Gastrocnemius medialis (tissue), 4 donors: Measurements from ENCODE around the gene PTGDR. TPM values are rescaled to one million over a fixed set of nuclear protein-coding genes. Genes with fewer than 3 reads are reported as not detected.

Experiments used
- ATAC-seq, 2 donors: fragments of 150-250 bp; one replicate each; pipeline ENCODE4 v1.9.1; 2016
- DNase-seq, 2 donors: peaks; one replicate each; pipeline ENCODE4 v3.0.0-alpha.2; 2019
- H3K27ac ChIP-seq, 4 donors: fragments of 200-600 bp; sonication (generic); 1 replicate in 1 of 4; 2 replicates in 3 of 4; pipeline ENCODE4 v1.5.1; 2016 to 2018; ENCODE audit warnings: mild to moderate bottlenecking in 2 of 4, moderate library complexity in 1 of 4
- H3K27me3 ChIP-seq, 3 donors: fragments of 200-600 bp; sonication (generic) in 2 of 3; 1 replicate in 1 of 3; 2 replicates in 2 of 3; pipeline versions ENCODE4 v1.5.1 to v1.6.0; 2016 to 2019; ENCODE audit warnings: mild to moderate bottlenecking in 1 of 3, moderate library complexity in 1 of 3
- H3K36me3 ChIP-seq, 2 donors: fragments of 200-600 bp; sonication (generic) in 1 of 2; one replicate each; pipeline ENCODE4 v1.5.1; 2017 to 2018
- H3K4me1 ChIP-seq, 2 donors: fragments of 200-600 bp; sonication (generic) in 1 of 2; one replicate each; pipeline ENCODE4 v1.5.1; 2016 to 2017; ENCODE audit warnings: mild to moderate bottlenecking in 2 of 2
- H3K4me3 ChIP-seq, 4 donors: fragments of 200-600 bp; sonication (generic) in 3 of 4; 1 replicate in 1 of 4; 2 replicates in 3 of 4; pipeline ENCODE4 v1.5.1; 2016 to 2019; ENCODE audit warnings: mild to moderate bottlenecking in 2 of 4
- H3K9me3 ChIP-seq, 3 donors: fragments of 200-600 bp; sonication (generic) in 2 of 3; 1 replicate in 1 of 3; 2 replicates in 2 of 3; pipeline ENCODE4 v1.5.1; 2016 to 2019
- POLR2A ChIP-seq, 2 donors: fragments of 450-650 bp; IDR thresholded peaks; one replicate each; pipeline ENCODE4 v1.6.1; 2017; ENCODE audit warnings: antibody characterized with exemption in 2 of 2, mild to moderate bottlenecking in 2 of 2, moderate library complexity in 2 of 2
- in situ Hi-C, 4 donors: fragments of 200-750 bp; cut with MboI; loops; one replicate each; pipeline versions ENCODE4 v1.15.0 to v1.8.0; 2017; ENCODE audit warnings: low sequenced_read_pairs in 4 of 4
- intact Hi-C: fragments of 100-400 bp; cut with DNase I; formaldehyde crosslinking; loops from one replicate; pipeline ENCODE4 v1.15.1; 2023; ENCODE audit warnings: low total_unique reads
- total RNA-seq, 4 donors: library from RNA; depleted of rRNA; stranded (reverse); fragments of >200 nt; gene quantifications; one replicate each; pipeline versions ENCODE4 v1.1.0 to v1.2.3, GENCODE V29; 2016
- TF ChIP-seq, protein P1 (sequence below), 5 experiments: fragments of 450-650 bp in 3 of 5; fragments of 200-600 bp in 2 of 5; sonication (generic) in 2 of 5; IDR thresholded peaks in 4 of 5; conservative IDR thresholded peaks in 1 of 5; 1 replicate in 4 of 5; 2 replicates in 1 of 5; pipeline ENCODE4 v1.5.1; 2016 to 2019; ENCODE audit warnings: antibody characterized with exemption in 5 of 5, mild to moderate bottlenecking in 3 of 5, moderate library complexity in 3 of 5

Gene PTGDR
- total RNA-seq, 4 donors from 2014 or later = 0.25 to 0.84 TPM; not detected in 2

DNA sequence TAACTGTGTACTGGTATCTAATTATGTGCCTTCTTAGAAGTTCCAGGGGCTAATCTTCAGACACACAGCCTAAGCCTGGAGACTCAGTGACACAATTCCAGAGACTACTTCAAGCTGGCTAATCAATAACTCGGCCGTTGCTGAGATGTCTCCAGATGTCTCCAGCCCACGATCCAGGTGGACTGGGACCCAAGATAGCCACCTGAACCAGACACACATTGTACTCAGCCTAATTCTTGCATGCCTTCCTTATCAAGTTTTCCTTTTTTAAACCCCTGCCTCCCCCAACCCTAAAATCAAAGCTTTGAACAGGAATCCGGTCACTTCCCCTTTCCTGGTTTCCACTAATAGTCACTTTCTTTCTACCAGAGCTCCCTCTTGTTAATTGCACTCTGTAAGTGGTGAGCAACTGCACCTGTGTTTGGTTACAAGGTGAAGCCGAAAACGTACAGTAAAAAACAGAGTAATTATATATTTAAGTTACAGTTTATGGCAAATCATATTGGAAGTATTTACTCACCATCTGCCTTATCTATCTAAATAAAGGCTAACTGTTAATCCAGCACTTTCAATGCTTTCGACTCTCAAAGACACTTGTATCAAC lies 39.8 kb upstream of the PTGDR start:
- ATAC-seq (no peak), DNase-seq (no peak)
- H3K9me3 ChIP-seq = no peaks in the 10 kb centered on the region
- TF ChIP-seq POLR2A (IDR thresholded peaks at IDR 0.05) = no peak
- TF ChIP-seq, protein P1, sequence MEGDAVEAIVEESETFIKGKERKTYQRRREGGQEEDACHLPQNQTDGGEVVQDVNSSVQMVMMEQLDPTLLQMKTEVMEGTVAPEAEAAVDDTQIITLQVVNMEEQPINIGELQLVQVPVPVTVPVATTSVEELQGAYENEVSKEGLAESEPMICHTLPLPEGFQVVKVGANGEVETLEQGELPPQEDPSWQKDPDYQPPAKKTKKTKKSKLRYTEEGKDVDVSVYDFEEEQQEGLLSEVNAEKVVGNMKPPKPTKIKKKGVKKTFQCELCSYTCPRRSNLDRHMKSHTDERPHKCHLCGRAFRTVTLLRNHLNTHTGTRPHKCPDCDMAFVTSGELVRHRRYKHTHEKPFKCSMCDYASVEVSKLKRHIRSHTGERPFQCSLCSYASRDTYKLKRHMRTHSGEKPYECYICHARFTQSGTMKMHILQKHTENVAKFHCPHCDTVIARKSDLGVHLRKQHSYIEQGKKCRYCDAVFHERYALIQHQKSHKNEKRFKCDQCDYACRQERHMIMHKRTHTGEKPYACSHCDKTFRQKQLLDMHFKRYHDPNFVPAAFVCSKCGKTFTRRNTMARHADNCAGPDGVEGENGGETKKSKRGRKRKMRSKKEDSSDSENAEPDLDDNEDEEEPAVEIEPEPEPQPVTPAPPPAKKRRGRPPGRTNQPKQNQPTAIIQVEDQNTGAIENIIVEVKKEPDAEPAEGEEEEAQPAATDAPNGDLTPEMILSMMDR (IDR thresholded peaks at IDR 0.05 in 4 of 5, conservative IDR thresholded peaks at IDR 0.05 in 1 of 5) = no peak
- H3K27me3 ChIP-seq = no peaks in the 10 kb centered on the region
- in situ Hi-C loops (no loop called here), intact Hi-C loops (no loop called here)
- H3K4me3 ChIP-seq = no peak overlapping the region
- no peaks in the 10 kb centered on the region for H3K36me3 ChIP-seq
- H3K4me1 ChIP-seq = no peaks in the 10 kb centered on the region
- H3K27ac ChIP-seq = no peak overlapping the region

DNA sequence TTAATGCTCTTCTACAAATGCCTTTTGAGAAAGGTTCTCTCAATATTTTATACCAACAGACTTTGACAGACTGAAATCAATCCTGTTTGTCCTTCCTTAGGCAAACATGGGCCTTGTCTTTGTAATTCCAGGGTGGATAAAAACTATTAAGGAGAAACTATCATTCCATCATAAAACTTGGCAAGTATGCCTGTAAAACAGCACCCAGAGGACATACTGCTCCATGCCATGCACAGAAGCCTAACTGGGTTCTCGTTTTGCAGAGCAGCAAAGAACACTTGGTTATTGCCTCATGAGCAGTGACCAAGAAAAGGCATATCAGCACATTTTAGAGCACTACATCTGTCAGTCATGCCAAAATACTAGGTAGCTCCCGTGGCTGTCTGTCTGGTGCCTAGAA lies 33.8 kb upstream of the PTGDR start:
- H3K27ac ChIP-seq = no peak overlapping the region
- H3K27me3 ChIP-seq = no peaks in the 10 kb centered on the region
- H3K36me3 ChIP-seq = no peaks in the 10 kb centered on the region
- H3K4me1 ChIP-seq = no peaks in the 10 kb centered on the region
- ATAC-seq = no peak
- in situ Hi-C loops = no loop called here
- no peak overlapping the region for H3K4me3 ChIP-seq
- H3K9me3 ChIP-seq = no peaks in the 10 kb centered on the region
- TF ChIP-seq, protein P1 (IDR thresholded peaks at IDR 0.05 in 4 of 5, conservative IDR thresholded peaks at IDR 0.05 in 1 of 5) = no peak
- TF ChIP-seq POLR2A (IDR thresholded peaks at IDR 0.05) = no peak
- intact Hi-C loops = no loop called here
- no peak for DNase-seq

DNA sequence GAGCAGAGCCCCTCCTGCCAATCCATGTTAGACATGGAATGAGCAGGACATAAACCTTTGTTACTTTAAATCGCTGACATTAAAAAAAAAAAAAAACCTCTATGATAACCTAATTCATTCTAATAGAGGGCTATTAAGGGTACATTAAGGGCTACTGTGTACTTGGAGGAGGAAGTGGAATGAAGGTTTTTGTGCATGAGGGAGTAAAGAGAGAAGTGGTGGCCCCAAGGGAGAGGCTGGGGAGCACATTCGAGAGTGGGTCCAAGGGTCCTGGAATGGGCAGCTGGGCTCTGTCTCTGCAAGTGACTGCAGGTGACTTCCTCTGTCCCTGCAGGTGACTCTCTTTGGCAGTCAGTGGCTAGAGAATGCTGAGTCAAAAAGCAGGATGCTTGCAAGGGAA lies 32.1 kb upstream of the PTGDR start:
- in situ Hi-C loops = no loop called here

DNA sequence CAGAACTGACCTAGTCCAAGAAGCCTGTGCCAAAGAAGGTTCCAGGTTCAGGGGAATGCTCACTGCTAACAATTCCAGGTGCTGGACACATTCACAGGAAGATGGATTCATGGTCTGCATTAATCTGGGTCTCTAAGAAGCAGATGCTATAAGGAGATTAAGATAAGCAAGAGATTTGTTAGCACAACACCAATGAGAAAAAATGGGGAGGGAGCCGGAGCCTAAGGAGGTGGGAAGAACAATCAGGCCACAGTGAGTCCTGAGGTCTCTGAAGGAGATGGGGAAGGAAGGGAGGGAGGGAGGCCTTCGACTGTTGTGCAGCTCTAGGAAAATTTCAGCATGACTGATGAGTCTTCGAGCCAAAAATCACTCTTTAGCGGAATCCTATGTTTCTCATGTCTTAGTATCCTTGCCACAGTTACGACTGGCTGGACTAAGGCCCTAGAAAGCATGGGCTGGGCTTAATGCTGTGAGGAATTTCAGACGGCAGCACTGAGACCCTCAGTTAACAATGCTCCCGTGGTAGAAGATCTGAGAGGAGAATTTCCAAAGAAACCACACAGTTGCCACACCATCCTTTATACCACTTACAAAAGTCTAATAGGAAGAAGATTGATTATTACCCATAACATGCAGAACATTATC lies 31.5 kb upstream of the PTGDR start:
- Histone ChIP-seq H3K27me3 (no peaks in the 10 kb centered on the region), H3K9me3 (no peaks in the 10 kb centered on the region), H3K36me3 (no peaks in the 10 kb centered on the region), H3K27ac (no peak overlapping the region), H3K4me1 (no peaks in the 10 kb centered on the region), H3K4me3 (no peak overlapping the region)
- DNase-seq (no peak), ATAC-seq (no peak)
- intact Hi-C loops = no loop called here
- TF ChIP-seq, protein P1 (IDR thresholded peaks at IDR 0.05 in 4 of 5, conservative IDR thresholded peaks at IDR 0.05 in 1 of 5) = no peak
- no peak for TF ChIP-seq POLR2A (IDR thresholded peaks at IDR 0.05)
- in situ Hi-C loops = no loop called here

More for the DNA sequence above, 32.1 kb upstream of the PTGDR start:
- Histone ChIP-seq H3K27ac (no peak overlapping the region), H3K4me1 (no peaks in the 10 kb centered on the region), H3K36me3 (no peaks in the 10 kb centered on the region), H3K27me3 (no peaks in the 10 kb centered on the region), H3K9me3 (no peaks in the 10 kb centered on the region), H3K4me3 (no peak overlapping the region)
- ATAC-seq = no peak
- intact Hi-C loops = no loop called here
- TF ChIP-seq, protein P1 (IDR thresholded peaks at IDR 0.05 in 4 of 5, conservative IDR thresholded peaks at IDR 0.05 in 1 of 5) = no peak
- no peak for TF ChIP-seq POLR2A (IDR thresholded peaks at IDR 0.05)
- DNase-seq = no peak
